ENCODE measurements around the gene SEMA3C.

- TF ChIP-seq, protein P1, sequence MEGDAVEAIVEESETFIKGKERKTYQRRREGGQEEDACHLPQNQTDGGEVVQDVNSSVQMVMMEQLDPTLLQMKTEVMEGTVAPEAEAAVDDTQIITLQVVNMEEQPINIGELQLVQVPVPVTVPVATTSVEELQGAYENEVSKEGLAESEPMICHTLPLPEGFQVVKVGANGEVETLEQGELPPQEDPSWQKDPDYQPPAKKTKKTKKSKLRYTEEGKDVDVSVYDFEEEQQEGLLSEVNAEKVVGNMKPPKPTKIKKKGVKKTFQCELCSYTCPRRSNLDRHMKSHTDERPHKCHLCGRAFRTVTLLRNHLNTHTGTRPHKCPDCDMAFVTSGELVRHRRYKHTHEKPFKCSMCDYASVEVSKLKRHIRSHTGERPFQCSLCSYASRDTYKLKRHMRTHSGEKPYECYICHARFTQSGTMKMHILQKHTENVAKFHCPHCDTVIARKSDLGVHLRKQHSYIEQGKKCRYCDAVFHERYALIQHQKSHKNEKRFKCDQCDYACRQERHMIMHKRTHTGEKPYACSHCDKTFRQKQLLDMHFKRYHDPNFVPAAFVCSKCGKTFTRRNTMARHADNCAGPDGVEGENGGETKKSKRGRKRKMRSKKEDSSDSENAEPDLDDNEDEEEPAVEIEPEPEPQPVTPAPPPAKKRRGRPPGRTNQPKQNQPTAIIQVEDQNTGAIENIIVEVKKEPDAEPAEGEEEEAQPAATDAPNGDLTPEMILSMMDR (IDR thresholded peaks at IDR 0.05), result no peak
- TF ChIP-seq POLR2AphosphoS5 (IDR thresholded peaks at IDR 0.05; ENCODE audit: low read depth, low read length), result no peak
- TF ChIP-seq, protein P2, sequence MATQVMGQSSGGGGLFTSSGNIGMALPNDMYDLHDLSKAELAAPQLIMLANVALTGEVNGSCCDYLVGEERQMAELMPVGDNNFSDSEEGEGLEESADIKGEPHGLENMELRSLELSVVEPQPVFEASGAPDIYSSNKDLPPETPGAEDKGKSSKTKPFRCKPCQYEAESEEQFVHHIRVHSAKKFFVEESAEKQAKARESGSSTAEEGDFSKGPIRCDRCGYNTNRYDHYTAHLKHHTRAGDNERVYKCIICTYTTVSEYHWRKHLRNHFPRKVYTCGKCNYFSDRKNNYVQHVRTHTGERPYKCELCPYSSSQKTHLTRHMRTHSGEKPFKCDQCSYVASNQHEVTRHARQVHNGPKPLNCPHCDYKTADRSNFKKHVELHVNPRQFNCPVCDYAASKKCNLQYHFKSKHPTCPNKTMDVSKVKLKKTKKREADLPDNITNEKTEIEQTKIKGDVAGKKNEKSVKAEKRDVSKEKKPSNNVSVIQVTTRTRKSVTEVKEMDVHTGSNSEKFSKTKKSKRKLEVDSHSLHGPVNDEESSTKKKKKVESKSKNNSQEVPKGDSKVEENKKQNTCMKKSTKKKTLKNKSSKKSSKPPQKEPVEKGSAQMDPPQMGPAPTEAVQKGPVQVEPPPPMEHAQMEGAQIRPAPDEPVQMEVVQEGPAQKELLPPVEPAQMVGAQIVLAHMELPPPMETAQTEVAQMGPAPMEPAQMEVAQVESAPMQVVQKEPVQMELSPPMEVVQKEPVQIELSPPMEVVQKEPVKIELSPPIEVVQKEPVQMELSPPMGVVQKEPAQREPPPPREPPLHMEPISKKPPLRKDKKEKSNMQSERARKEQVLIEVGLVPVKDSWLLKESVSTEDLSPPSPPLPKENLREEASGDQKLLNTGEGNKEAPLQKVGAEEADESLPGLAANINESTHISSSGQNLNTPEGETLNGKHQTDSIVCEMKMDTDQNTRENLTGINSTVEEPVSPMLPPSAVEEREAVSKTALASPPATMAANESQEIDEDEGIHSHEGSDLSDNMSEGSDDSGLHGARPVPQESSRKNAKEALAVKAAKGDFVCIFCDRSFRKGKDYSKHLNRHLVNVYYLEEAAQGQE (IDR thresholded peaks at IDR 0.05; ENCODE audit: insufficient read depth in 1 of 2, low read depth in 2 of 2, low read length in 1 of 2), result no peak
- TF ChIP-seq TCF7L2 (IDR thresholded peaks at IDR 0.05; ENCODE audit: low read depth, low read length), result no peak
Observed at GRCh38 chr7:80960244-80960795, 41.5 kb upstream of the SEMA3C start.

All from Panc1 (cell line).